ENCODE data around the gene IGFBP2.

DNA sequence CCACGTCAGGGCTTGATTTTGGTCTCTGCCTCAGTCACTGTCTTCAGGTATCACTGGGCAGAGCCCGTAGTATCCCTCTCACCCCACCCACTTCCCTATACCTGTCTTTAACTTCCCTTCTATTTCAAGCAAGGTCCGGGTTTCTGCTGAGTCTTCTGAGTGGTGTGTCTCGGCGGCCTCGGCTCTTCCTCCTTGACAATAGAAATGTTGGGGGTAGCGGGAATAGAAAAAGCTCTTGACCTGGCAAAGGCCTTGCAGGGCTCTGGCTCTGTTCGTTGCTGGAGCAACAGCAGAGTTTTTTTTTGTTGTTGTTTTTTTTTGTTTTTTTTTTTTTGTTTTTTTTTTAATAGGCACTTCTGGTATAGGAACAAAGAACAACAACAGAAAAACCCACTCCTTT lies 78.1 kb downstream of the IGFBP2 start:
- TF ChIP-seq, protein P1, sequence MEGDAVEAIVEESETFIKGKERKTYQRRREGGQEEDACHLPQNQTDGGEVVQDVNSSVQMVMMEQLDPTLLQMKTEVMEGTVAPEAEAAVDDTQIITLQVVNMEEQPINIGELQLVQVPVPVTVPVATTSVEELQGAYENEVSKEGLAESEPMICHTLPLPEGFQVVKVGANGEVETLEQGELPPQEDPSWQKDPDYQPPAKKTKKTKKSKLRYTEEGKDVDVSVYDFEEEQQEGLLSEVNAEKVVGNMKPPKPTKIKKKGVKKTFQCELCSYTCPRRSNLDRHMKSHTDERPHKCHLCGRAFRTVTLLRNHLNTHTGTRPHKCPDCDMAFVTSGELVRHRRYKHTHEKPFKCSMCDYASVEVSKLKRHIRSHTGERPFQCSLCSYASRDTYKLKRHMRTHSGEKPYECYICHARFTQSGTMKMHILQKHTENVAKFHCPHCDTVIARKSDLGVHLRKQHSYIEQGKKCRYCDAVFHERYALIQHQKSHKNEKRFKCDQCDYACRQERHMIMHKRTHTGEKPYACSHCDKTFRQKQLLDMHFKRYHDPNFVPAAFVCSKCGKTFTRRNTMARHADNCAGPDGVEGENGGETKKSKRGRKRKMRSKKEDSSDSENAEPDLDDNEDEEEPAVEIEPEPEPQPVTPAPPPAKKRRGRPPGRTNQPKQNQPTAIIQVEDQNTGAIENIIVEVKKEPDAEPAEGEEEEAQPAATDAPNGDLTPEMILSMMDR (IDR thresholded peaks at IDR 0.05; ENCODE audit: low read depth, low read length): no peak
- TF ChIP-seq EZH2phosphoT487 (IDR thresholded peaks at IDR 0.05; ENCODE audit: low read depth): no peak
